ENCODE results near the gene SBNO2.

DNA sequence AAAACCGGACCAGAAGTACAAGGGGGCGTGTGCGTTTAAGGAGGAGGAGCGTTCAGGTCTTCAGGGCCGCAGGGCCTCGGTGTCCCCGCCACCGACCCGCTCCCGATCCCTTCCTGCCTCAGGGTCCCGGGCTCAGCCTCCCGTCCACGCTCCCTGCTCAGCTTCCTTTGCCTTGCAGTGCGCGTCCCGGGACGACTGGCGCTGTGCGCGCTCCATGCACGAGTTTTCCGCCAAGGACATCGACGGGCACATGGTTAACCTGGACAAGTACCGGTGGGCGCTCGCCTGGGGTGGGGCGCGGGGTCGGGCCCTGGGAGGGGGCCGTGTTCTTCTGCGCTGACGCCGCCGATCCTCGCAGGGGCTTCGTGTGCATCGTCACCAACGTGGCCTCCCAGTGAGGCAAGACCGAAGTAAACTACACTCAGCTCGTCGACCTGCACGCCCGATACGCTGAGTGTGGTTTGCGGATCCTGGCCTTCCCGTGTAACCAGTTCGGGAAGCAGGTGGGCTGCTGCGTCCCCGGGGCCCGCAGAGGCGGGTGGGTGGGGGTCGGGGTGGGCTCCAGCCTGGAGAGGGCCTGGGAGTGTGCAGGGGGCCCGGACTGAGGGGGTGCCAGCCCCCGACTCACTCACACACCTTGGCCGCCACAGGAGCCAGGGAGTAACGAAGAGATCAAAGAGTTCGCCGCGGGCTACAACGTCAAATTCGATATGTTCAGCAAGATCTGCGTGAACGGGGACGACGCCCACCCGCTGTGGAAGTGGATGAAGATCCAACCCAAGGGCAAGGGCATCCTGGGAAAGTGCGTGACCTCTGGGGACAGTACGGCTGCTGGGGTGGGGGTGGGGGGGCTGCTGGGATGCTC, 68.8 kb downstream of the SBNO2 start:
- TF ChIP-seq SUZ12 (IDR thresholded peaks at IDR 0.05; ENCODE audit: extremely low read depth, insufficient read depth, insufficient read length): no peak
- no peak for TF ChIP-seq YY1 (IDR thresholded peaks at IDR 0.05; ENCODE audit: insufficient read depth, insufficient read length)
- TF ChIP-seq ZNF274 (IDR thresholded peaks at IDR 0.05; ENCODE audit: low read depth, low read length): no peak

Data from NT2/D1 (cell line).